Suprapubic skin (tissue), 4 donors: Measurements from ENCODE around the gene ZNF512B. TPM values are rescaled to one million over a fixed set of nuclear protein-coding genes. Genes with fewer than 3 reads are reported as not detected.

ENCODE experiments used
- DNase-seq, 2 donors: peaks; one replicate each; pipeline ENCODE4 v3.0.0-alpha.2; 2019; ENCODE audit warnings: low spot score in 2 of 2
- H3K27ac ChIP-seq: fragments of 200-600 bp; sonication (generic); one replicate; pipeline ENCODE4 v1.5.1; 2019
- H3K27me3 ChIP-seq: fragments of 200-600 bp; sonication (generic); one replicate; pipeline ENCODE4 v1.5.1; 2019
- H3K36me3 ChIP-seq: fragments of 200-600 bp; sonication (generic); one replicate; pipeline ENCODE4 v1.5.1; 2019
- H3K4me1 ChIP-seq: fragments of 200-600 bp; sonication (generic); one replicate; pipeline ENCODE4 v1.5.1; 2019
- H3K4me3 ChIP-seq: fragments of 200-600 bp; sonication (generic); one replicate; pipeline ENCODE4 v1.5.1; 2019; ENCODE audit warnings: mild to moderate bottlenecking
- H3K9me3 ChIP-seq: fragments of 200-600 bp; sonication (generic); one replicate; pipeline ENCODE4 v1.5.1; 2019
- CTCF ChIP-seq, 2 donors: fragments of 200-600 bp in 1 of 2; fragments of 450-650 bp in 1 of 2; sonication (generic) in 1 of 2; IDR thresholded peaks; one replicate each; pipeline ENCODE4 v1.5.1; 2016 to 2019; ENCODE audit warnings: antibody characterized with exemption in 2 of 2, mild to moderate bottlenecking in 1 of 2, moderate library complexity in 1 of 2
- EP300 ChIP-seq: sonication (generic); formaldehyde crosslinking; IDR thresholded peaks from one replicate; pipeline ENCODE4 v1.6.1; 2017; ENCODE audit warnings: antibody characterized with exemption
- POLR2A ChIP-seq, 2 donors: fragments of 450-650 bp; IDR thresholded peaks; one replicate each; pipeline ENCODE4 v1.6.1; 2017; ENCODE audit warnings: antibody characterized with exemption in 2 of 2, mild to moderate bottlenecking in 2 of 2, moderate library complexity in 2 of 2
- POLR2AphosphoS5 ChIP-seq, 3 donors: sonication (generic); formaldehyde crosslinking; IDR thresholded peaks; one replicate each; pipeline ENCODE4 v1.6.1; 2017; ENCODE audit warnings: antibody characterized with exemption in 3 of 3
- WGBS: methylation state at CpG from one replicate; pipeline ENCODE4 v1.1.5; 2018; 5-methylcytosine and 5-hydroxymethylcytosine counted together
- total RNA-seq, 4 donors: library from RNA; depleted of rRNA; stranded (reverse); fragments of >200 nt; gene quantifications; one replicate each; pipeline ENCODE4 v1.1.0, GENCODE V29; 2016

ZNF512B gene
- total RNA-seq, 4 donors from 2014 or later = 17.7 to 32.4 (median 24.3) TPM

GRCh38 chr20:63957004-63957689, 12.6 kb downstream of the ZNF512B start:
- DNase-seq = peak in 1 of 2 donors; percentile 84
- WGBS = 1% methylated on average over 25 of the region's 28 CpGs
- H3K27ac ChIP-seq = peak overlapping the region; percentile 64
- TF ChIP-seq CTCF (IDR thresholded peaks at IDR 0.05) = peak in 1 of 2 donors; percentile 11
- no peak for TF ChIP-seq POLR2A (IDR thresholded peaks at IDR 0.05)
- TF ChIP-seq POLR2AphosphoS5 (IDR thresholded peaks at IDR 0.05) = peak in 1 of 3 donors; percentile 8
- TF ChIP-seq EP300 = no peak
- H3K4me3 ChIP-seq = peak overlapping the region; percentile 82
- H3K4me1 ChIP-seq = peaks cover 55% of the 10 kb centered on the region
- no peaks in the 10 kb centered on the region for H3K9me3 ChIP-seq
- peaks cover 33% of the 10 kb centered on the region for H3K36me3 ChIP-seq
- H3K27me3 ChIP-seq = no peaks in the 10 kb centered on the region

- WGBS = 0% methylated on average over 15 of the region's 15 CpGs
- Histone ChIP-seq H3K36me3 (peaks cover 28% of the 10 kb centered on the region), H3K27ac (peak overlapping the region; percentile 64), H3K9me3 (no peaks in the 10 kb centered on the region), H3K4me1 (peaks cover 60% of the 10 kb centered on the region), H3K27me3 (no peaks in the 10 kb centered on the region), H3K4me3 (peak overlapping the region; percentile 82)
- no peak for DNase-seq
- TF ChIP-seq EP300 (no peak), CTCF (IDR thresholded peaks at IDR 0.05) (no peak), POLR2A (IDR thresholded peaks at IDR 0.05) (no peak), POLR2AphosphoS5 (IDR thresholded peaks at IDR 0.05) (no peak)
Observed at GRCh38 chr20:63956664-63957003, 13.1 kb downstream of the ZNF512B start.

GRCh38 chr20:63955827-63956663, 13.7 kb downstream of the ZNF512B start, which contains the start of gene UCKL1:
Gene UCKL1 (minus strand): TSS chr20:63956416. CDS start chr20:63956372, 44 bp downstream.
- Histone ChIP-seq H3K27ac (peak within 1 kb of the TSS; percentile 91), H3K4me1 (peaks cover 66% of the 10 kb centered on the region), H3K36me3 (peaks cover 22% of the 10 kb centered on the region), H3K4me3 (peak within 1 kb of the TSS; percentile 82), H3K9me3 (no peaks in the 10 kb centered on the region), H3K27me3 (no peaks in the 10 kb centered on the region)
- DNase-seq = peak; percentile 95
- no peak for TF ChIP-seq CTCF (IDR thresholded peaks at IDR 0.05)
- peak in 1 of 2 donors; percentile 56 for TF ChIP-seq POLR2A (IDR thresholded peaks at IDR 0.05)
- TF ChIP-seq EP300 = no peak
- peak in 1 of 3 donors; percentile 27 for TF ChIP-seq POLR2AphosphoS5 (IDR thresholded peaks at IDR 0.05)
- WGBS = 2% methylated on average over 22 of the region's 105 CpGs

GRCh38 chr20:63955281-63955826, 14.4 kb downstream of the ZNF512B start:
- WGBS = 7% methylated on average over 3 of the region's 31 CpGs

More at GRCh38 chr20:63955281-63955826, 14.4 kb downstream of the ZNF512B start:
- Histone ChIP-seq H3K4me1 (peaks cover 73% of the 10 kb centered on the region), H3K36me3 (peaks cover 15% of the 10 kb centered on the region), H3K27me3 (no peaks in the 10 kb centered on the region), H3K4me3 (peak overlapping the region; percentile 82), H3K27ac (peak overlapping the region; percentile 91), H3K9me3 (no peaks in the 10 kb centered on the region)
- DNase-seq = no peak
- TF ChIP-seq POLR2A (IDR thresholded peaks at IDR 0.05) (no peak), CTCF (IDR thresholded peaks at IDR 0.05) (peak in 1 of 2 donors; percentile 25)
